ENCODE measurements around the gene MIPOL1.

DNA sequence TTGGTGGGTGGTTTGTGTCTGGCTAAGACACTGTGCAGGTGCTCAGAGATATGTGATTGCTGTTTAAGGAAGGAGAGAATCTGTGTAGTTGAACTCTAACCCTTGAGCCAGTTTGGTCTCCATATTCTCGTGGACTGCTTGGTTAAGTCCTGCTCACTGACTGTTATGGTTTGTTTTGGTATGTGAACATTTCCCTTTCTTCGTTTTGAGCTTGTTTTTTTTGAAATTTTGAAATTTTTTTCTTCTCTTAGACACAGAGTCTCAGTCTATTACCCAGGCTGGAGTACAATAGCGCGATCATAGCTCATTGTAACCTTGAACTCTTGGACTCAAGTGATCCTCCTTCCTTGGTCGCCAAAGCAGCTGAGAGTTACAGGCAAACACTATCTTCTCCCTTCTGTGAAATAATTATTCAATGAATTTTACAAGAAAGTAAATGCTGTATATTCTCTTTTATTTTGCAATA, 40.0 kb downstream of the MIPOL1 start:
- TF ChIP-seq, protein P1, sequence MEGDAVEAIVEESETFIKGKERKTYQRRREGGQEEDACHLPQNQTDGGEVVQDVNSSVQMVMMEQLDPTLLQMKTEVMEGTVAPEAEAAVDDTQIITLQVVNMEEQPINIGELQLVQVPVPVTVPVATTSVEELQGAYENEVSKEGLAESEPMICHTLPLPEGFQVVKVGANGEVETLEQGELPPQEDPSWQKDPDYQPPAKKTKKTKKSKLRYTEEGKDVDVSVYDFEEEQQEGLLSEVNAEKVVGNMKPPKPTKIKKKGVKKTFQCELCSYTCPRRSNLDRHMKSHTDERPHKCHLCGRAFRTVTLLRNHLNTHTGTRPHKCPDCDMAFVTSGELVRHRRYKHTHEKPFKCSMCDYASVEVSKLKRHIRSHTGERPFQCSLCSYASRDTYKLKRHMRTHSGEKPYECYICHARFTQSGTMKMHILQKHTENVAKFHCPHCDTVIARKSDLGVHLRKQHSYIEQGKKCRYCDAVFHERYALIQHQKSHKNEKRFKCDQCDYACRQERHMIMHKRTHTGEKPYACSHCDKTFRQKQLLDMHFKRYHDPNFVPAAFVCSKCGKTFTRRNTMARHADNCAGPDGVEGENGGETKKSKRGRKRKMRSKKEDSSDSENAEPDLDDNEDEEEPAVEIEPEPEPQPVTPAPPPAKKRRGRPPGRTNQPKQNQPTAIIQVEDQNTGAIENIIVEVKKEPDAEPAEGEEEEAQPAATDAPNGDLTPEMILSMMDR (IDR thresholded peaks at IDR 0.05): no peak
- no peak for TF ChIP-seq POLR2A (IDR thresholded peaks at IDR 0.05)

Data from ovary (tissue), 3 donors.